Mucosa of descending colon (tissue), 3 donors: Measurements from ENCODE around the gene SCN1A. TPM values are rescaled to one million over a fixed set of nuclear protein-coding genes. Genes with fewer than 3 reads are reported as not detected.

Source experiments
- ATAC-seq: fragments of 200-7000 bp; cut with Tn5 transposase; one replicate; pipeline ENCODE4 v1.9.1; 2020; ENCODE audit warnings: mild to moderate bottlenecking, moderate library complexity
- DNase-seq, 3 donors: peaks; one replicate each; pipeline ENCODE4 v3.0.0-alpha.2; 2020
- H3K36me3 ChIP-seq: fragments of 200-600 bp; one replicate; pipeline ENCODE4 v1.8.0; 2021; ENCODE audit warnings: low read depth, mild to moderate bottlenecking
- H3K4me1 ChIP-seq: fragments of 200-600 bp; one replicate; pipeline ENCODE4 v1.8.0; 2021; ENCODE audit warnings: low read depth, mild to moderate bottlenecking
- H3K4me3 ChIP-seq: fragments of 200-600 bp; one replicate; pipeline ENCODE4 v1.8.0; 2021; ENCODE audit warnings: mild to moderate bottlenecking
- H3K9me3 ChIP-seq: fragments of 200-600 bp; one replicate; pipeline ENCODE4 v1.8.0; 2021; ENCODE audit warnings: mild to moderate bottlenecking
- CTCF ChIP-seq: fragments of 200-600 bp; IDR thresholded peaks from one replicate; pipeline ENCODE4 v1.8.0; 2022; ENCODE audit warnings: antibody characterized with exemption, mild to moderate bottlenecking
- intact Hi-C, 2 donors: fragments of 100-400 bp; cut with DNase I in 1 of 2; cut with micrococcal nuclease in 1 of 2; formaldehyde crosslinking; loops; one replicate each; pipeline versions ENCODE4 v1.11.0 to v1.11.1; 2022; cut with DNase I, micrococcal nuclease
- total RNA-seq, 3 donors: library from RNA; stranded (reverse); fragmentation: NEBNext Ultra II Directional in 2 of 3; extraction: Animal tissue kit (Norgen Biotek cat#: 25700) in 2 of 3; gene quantifications; one replicate each; pipeline versions ENCODE4 v1.2.1 to v1.2.4, GENCODE V29; 2021 to 2023
- donor health status: DM: no; HTN: no; CAD: no; lungs with moderate emphysema.
- donor health status: DM: no; HTN: no; CAD: no.
- donor health status: DM: no; HTN: yes; CAD: no.

Gene SCN1A
- total RNA-seq, 3 donors from 2014 or later: 0.82 TPM; not detected in 2

GRCh38 chr2:165952741-165953211 lies 175.0 kb downstream of the SCN1A start:
- no peak for ATAC-seq
- no peaks in the 10 kb centered on the region for H3K36me3 ChIP-seq

GRCh38 chr2:165952085-165952484 lies 175.7 kb downstream of the SCN1A start:
- no peak for DNase-seq
- TF ChIP-seq CTCF: no peak
- intact Hi-C loops: loop anchor here in 1 of 2 donors (10.0 kb wide), 1 partner anchor 173 kb away; the partner anchor contains the start of gene SCN1A
- no peak overlapping the region for H3K4me3 ChIP-seq
- peaks cover 19% of the 10 kb centered on the region for H3K4me1 ChIP-seq
- no peak for ATAC-seq
- no peaks in the 10 kb centered on the region for H3K36me3 ChIP-seq
- no peaks in the 10 kb centered on the region for H3K9me3 ChIP-seq

More at GRCh38 chr2:165952741-165953211, 175.0 kb downstream of the SCN1A start:
- Histone ChIP-seq H3K4me1 (peaks cover 19% of the 10 kb centered on the region), H3K4me3 (peak overlapping the region; percentile 57), H3K9me3 (no peaks in the 10 kb centered on the region)
- DNase-seq: no peak
- intact Hi-C loops: loop anchor here in 1 of 2 donors (10.0 kb wide), 1 partner anchor 172 kb away; the partner anchor contains the start of gene SCN1A
- TF ChIP-seq CTCF: no peak

- intact Hi-C loops: loop anchor here in 1 of 2 donors (10.0 kb wide), 1 partner anchor 174 kb away; the partner anchor contains the start of gene SCN1A
- DNase-seq: no peak
- no peak for TF ChIP-seq CTCF
- Histone ChIP-seq H3K36me3 (no peaks in the 10 kb centered on the region), H3K4me1 (peaks cover 19% of the 10 kb centered on the region), H3K9me3 (no peaks in the 10 kb centered on the region), H3K4me3 (no peak overlapping the region)
- no peak for ATAC-seq
Observed at GRCh38 chr2:165950438-165950837, 177.4 kb downstream of the SCN1A start.

GRCh38 chr2:165941827-165942226 lies 186.0 kb downstream of the SCN1A start:
- Histone ChIP-seq H3K9me3 (no peaks in the 10 kb centered on the region), H3K36me3 (no peaks in the 10 kb centered on the region), H3K4me1 (no peaks in the 10 kb centered on the region), H3K4me3 (no peak overlapping the region)
- ATAC-seq: no peak
- TF ChIP-seq CTCF: no peak
- no peak for DNase-seq
- intact Hi-C loops: no loop called here

- TF ChIP-seq CTCF: no peak
- H3K4me1 ChIP-seq: no peaks in the 10 kb centered on the region
- H3K9me3 ChIP-seq: no peaks in the 10 kb centered on the region
- no peak for ATAC-seq
- H3K36me3 ChIP-seq: no peaks in the 10 kb centered on the region
- intact Hi-C loops: no loop called here
- no peak overlapping the region for H3K4me3 ChIP-seq
- DNase-seq: no peak
Observed at GRCh38 chr2:165938237-165938636, 189.6 kb downstream of the SCN1A start.

Other genes with a start within 250 kb of the SCN1A start
- 10 to 100 TPM; 10.4 to 22.2 (median 17.2) TPM for gene TTC21B, start 174.2 kb downstream of the SCN1A start, total RNA-seq
- 10 to 100 TPM in 2 of 3 donors, 1 to 10 TPM in 1; 9.0 to 24.3 (median 23.3) TPM for gene SCN9A, start 247.9 kb upstream of the SCN1A start, total RNA-seq